ENCODE results near the gene EPB41. TPM values are rescaled to one million over a fixed set of nuclear protein-coding genes. Genes with fewer than 3 reads are reported as not detected.
"Not testable (repeated sequence)": the region's sequence is repeated elsewhere in the genome, so short reads cannot be mapped to it uniquely, and the experiment has no call there.

EPB41 gene
- total RNA-seq, 2 donors from 2014 or later = 50.7 to 60.5 TPM

DNA sequence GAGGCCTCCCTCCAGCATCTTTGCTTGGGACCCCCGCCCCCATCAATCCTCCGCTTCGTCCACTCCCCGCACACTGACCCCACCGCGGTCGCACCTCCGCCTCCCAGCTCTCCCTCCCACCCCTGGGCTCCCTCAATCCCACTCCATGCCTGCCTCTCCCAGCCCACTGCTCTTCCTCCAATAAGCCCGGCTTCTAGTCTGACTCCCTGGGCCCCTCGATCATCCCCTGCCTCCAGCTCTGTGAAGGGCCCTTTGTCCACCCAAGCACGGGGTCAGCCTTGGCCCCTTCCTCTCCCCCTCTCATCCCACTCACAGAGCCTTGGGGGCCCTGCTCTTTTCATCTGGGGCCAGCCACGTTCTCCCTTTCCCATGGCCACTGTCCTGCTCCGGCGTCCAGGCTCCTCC is 210.9 kb downstream of the EPB41 start:
- Mint-ChIP-seq H3K27ac (peak overlapping the region; percentile 22 to 35), H3K4me3 (peak overlapping the region; percentile 75)

GRCh38 chr1:29125788-29126187 is 211.4 kb downstream of the EPB41 start:
- ATAC-seq = no peak
- DNase-seq (ENCODE audit: low spot score) = no peak
- Mint-ChIP-seq H3K9me3 (no peaks in the 10 kb centered on the region), H3K36me3 (no peaks in the 10 kb centered on the region), H3K27me3 (peaks cover 9 to 10% of the 10 kb centered on the region in 2 donors), H3K27ac (peak overlapping the region; percentile 22 to 35), H3K4me3 (peak overlapping the region; percentile 75), H3K4me1 (ENCODE audit: low read depth in 2 of 2) (peaks cover 8 to 10% of the 10 kb centered on the region in 2 donors)

More for the DNA sequence above, 210.9 kb downstream of the EPB41 start:
- H3K27me3 Mint-ChIP-seq = peaks cover 9 to 10% of the 10 kb centered on the region in 2 donors
- ATAC-seq = no peak
- H3K36me3 Mint-ChIP-seq = no peaks in the 10 kb centered on the region
- peaks cover 8 to 10% of the 10 kb centered on the region in 2 donors for H3K4me1 Mint-ChIP-seq (ENCODE audit: low read depth in 2 of 2)
- DNase-seq (ENCODE audit: low spot score) = no peak
- no peaks in the 10 kb centered on the region for H3K9me3 Mint-ChIP-seq

- Mint-ChIP-seq H3K9me3 (no peaks in the 10 kb centered on the region), H3K27ac (peak overlapping the region; percentile 22 to 35), H3K27me3 (peaks cover 9 to 10% of the 10 kb centered on the region in 2 donors), H3K4me1 (ENCODE audit: low read depth in 2 of 2) (peaks cover 8 to 10% of the 10 kb centered on the region in 2 donors), H3K4me3 (peak overlapping the region; percentile 75), H3K36me3 (no peaks in the 10 kb centered on the region)
- no peak for ATAC-seq
- DNase-seq (ENCODE audit: low spot score) = no peak
Measured at GRCh38 chr1:29126198-29126597, 211.8 kb downstream of the EPB41 start.

GRCh38 chr1:29128739-29129138 is 214.4 kb downstream of the EPB41 start:
- ATAC-seq (no peak), DNase-seq (ENCODE audit: low spot score) (no peak)
- H3K36me3 Mint-ChIP-seq = no peaks in the 10 kb centered on the region
- no peaks in the 10 kb centered on the region for H3K9me3 Mint-ChIP-seq
- no peak overlapping the region for H3K27ac Mint-ChIP-seq
- peaks cover 8 to 12% of the 10 kb centered on the region in 2 donors for H3K4me1 Mint-ChIP-seq (ENCODE audit: low read depth in 2 of 2)
- no peak overlapping the region for H3K4me3 Mint-ChIP-seq
- H3K27me3 Mint-ChIP-seq = peaks cover 10 to 16% of the 10 kb centered on the region in 2 donors

DNA sequence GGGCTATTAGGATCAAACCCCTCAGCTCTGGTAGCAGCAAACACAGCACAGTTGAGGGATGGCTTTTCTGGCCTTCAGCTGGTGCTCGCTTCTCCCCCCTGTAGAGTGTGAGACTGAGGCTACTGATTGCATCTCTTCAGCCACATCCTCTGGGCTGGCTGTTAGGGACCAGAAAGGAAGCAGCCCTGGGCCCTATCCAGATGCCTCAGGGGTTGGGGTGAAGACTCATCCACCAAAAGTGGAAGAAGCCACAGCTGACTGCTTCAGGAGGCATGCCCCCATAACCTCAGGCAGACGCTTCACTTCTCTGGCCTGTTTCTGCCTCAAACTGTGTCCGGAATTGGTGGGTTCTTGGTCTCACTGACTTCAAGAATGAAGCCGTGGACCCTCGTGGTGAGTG is 215.5 kb downstream of the EPB41 start:
- peaks cover 10 to 16% of the 10 kb centered on the region in 2 donors for H3K27me3 Mint-ChIP-seq
- H3K4me1 Mint-ChIP-seq (ENCODE audit: low read depth in 2 of 2) = peaks cover 8 to 12% of the 10 kb centered on the region in 2 donors
- no peak overlapping the region for H3K4me3 Mint-ChIP-seq
- no peak overlapping the region for H3K27ac Mint-ChIP-seq
- DNase-seq (ENCODE audit: low spot score) (no peak), ATAC-seq (no peak)
- H3K36me3 Mint-ChIP-seq = no peaks in the 10 kb centered on the region
- no peaks in the 10 kb centered on the region for H3K9me3 Mint-ChIP-seq

DNA sequence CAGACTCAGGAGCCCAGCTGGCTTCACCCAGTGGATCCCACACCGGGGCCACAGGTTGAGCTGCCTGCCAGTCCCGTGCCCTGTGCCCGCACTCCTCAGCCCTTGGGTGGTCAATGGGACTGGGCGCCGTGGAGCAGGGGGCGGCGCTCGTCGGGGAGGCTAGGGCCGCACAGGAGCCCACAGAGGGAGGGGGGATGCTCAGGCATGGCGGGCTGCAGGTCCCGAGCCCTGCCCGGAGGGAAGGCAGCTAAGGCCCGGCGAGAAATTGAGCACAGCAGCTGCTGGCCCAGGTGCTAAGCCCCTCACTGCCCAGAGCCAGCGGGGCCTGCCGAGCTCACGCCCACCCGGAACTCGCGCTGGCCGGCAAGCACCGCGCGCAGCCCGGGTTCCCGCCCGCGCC is 216.7 kb downstream of the EPB41 start:
- ATAC-seq, H3K27ac Mint-ChIP-seq, H3K4me3 Mint-ChIP-seq: not testable (repeated sequence)

GRCh38 chr1:29133861-29134694 is 219.7 kb downstream of the EPB41 start:
- no peak overlapping the region for H3K4me3 Mint-ChIP-seq
- H3K4me1 Mint-ChIP-seq (ENCODE audit: low read depth in 2 of 2) = peaks cover 0 to 2% of the 10 kb centered on the region in 2 donors

More for the DNA sequence above, 216.7 kb downstream of the EPB41 start:
- H3K4me1 Mint-ChIP-seq (ENCODE audit: low read depth in 2 of 2); H3K9me3 Mint-ChIP-seq; DNase-seq (ENCODE audit: low spot score); H3K27me3 Mint-ChIP-seq; H3K36me3 Mint-ChIP-seq: not testable (repeated sequence)

DNA sequence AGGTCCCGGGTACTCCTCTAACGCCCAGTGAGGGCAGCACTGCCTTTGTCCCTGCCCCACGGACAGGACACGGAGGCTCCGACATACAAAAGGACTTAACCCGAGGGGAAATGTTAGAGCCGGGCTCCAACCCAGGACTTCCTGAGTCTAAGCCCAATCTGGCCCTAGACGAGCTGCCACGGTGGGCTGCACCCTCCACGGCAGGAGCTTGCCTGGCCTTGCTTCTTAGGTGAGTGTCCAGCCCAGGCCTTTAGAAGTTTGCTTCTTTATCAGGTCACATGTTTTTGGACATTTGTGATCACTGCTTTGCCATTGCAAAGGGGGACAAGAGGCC is 220.3 kb downstream of the EPB41 start:
- H3K9me3 Mint-ChIP-seq = no peaks in the 10 kb centered on the region
- peak in 1 of 2 donors; percentile 38 for ATAC-seq
- no peak overlapping the region for H3K4me3 Mint-ChIP-seq
- H3K4me1 Mint-ChIP-seq (ENCODE audit: low read depth in 2 of 2) = peaks cover 0 to 2% of the 10 kb centered on the region in 2 donors
- no peak for DNase-seq (ENCODE audit: low spot score)
- no peak overlapping the region for H3K27ac Mint-ChIP-seq
- H3K36me3 Mint-ChIP-seq = no peaks in the 10 kb centered on the region
- peaks cover 0 to 7% of the 10 kb centered on the region in 2 donors for H3K27me3 Mint-ChIP-seq

More at GRCh38 chr1:29133861-29134694, 219.7 kb downstream of the EPB41 start:
- peaks cover 0 to 7% of the 10 kb centered on the region in 2 donors for H3K27me3 Mint-ChIP-seq
- DNase-seq (ENCODE audit: low spot score) (no peak), ATAC-seq (peak; percentile 11 to 59)
- H3K36me3 Mint-ChIP-seq = no peaks in the 10 kb centered on the region
- H3K9me3 Mint-ChIP-seq = no peaks in the 10 kb centered on the region
- no peak overlapping the region for H3K27ac Mint-ChIP-seq

DNA sequence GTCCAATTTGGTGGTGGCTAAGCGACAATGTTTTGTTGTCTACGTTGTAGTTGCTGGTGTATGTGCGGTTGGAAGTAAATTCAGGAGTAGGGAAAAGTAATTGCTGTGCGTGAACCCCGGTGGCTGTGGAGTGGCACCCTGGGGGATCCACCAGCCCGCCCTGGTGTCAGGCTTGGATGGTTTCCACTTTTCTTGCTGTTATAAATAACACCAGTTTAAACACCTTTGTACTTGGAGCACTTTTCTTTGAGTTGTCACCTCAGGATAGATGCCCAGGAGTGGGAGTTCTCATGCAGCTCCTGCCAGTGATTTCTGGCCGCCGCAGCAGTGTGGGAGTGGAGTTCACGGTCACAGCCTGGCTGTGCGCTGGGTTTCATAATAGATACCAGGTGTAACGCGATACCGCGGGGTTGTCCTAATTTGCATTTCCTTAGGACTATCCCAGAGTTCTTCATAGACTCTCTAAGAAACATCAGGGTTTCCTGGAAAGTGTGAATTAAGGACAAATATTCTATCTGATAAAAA is 222.1 kb downstream of the EPB41 start:
- Mint-ChIP-seq H3K9me3 (no peaks in the 10 kb centered on the region), H3K4me1 (ENCODE audit: low read depth in 2 of 2) (peaks cover 0 to 2% of the 10 kb centered on the region in 2 donors), H3K4me3 (no peak overlapping the region), H3K27me3 (peaks cover 0 to 7% of the 10 kb centered on the region in 2 donors), H3K36me3 (no peaks in the 10 kb centered on the region), H3K27ac (no peak overlapping the region)
- DNase-seq (ENCODE audit: low spot score) (no peak), ATAC-seq (no peak)

DNA sequence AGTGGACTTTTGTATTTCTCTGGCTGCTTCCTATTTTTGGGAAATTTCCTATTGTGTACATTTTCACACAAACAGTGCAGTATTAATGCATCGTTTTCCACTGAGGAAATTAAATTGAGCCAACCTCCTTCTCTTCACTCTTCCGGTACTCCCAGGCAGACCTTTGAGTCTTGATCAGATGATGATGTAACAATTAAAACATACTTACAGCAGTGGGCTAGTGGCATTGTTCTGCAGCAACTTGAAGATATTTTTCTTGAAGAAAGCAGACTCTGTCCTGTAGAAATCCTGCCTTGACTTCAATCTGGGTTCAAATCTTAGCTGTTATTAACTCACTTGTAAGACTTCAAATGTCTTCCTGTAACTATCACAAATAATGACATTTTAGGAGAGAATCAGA is 228.3 kb downstream of the EPB41 start:
- peaks cover 15% of the 10 kb centered on the region for H3K36me3 Mint-ChIP-seq
- H3K27ac Mint-ChIP-seq = no peak overlapping the region
- no peaks in the 10 kb centered on the region for H3K9me3 Mint-ChIP-seq
- no peak for ATAC-seq
- no peak for DNase-seq (ENCODE audit: low spot score)
- H3K4me1 Mint-ChIP-seq (ENCODE audit: low read depth in 2 of 2) = peaks cover 5 to 6% of the 10 kb centered on the region in 2 donors
- H3K27me3 Mint-ChIP-seq = no peaks in the 10 kb centered on the region
- no peak overlapping the region for H3K4me3 Mint-ChIP-seq

DNA sequence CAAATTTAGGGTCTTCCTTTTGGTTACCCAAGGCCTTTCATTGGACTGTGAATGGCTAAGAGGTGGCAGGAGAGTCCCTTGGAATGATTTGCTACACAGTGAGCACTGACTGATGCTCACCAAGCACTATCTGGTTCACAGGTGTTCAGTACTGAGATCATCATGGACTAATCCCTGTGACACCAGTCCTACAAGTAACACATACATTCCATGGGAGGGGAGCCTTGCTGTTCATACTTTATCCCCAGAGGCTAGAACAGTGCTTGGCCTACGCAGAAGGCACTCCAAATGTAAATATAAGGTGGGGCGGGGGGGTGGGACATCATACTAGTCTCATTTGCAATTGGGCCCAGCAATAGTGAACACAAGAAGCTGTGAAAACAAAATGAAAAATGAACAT is 229.8 kb downstream of the EPB41 start:
- Mint-ChIP-seq H3K36me3 (peaks cover 29% of the 10 kb centered on the region), H3K9me3 (no peaks in the 10 kb centered on the region), H3K4me3 (no peak overlapping the region), H3K4me1 (ENCODE audit: low read depth in 2 of 2) (peaks cover 5 to 6% of the 10 kb centered on the region in 2 donors), H3K27ac (no peak overlapping the region), H3K27me3 (no peaks in the 10 kb centered on the region)
- ATAC-seq (no peak), DNase-seq (ENCODE audit: low spot score) (no peak)

DNA sequence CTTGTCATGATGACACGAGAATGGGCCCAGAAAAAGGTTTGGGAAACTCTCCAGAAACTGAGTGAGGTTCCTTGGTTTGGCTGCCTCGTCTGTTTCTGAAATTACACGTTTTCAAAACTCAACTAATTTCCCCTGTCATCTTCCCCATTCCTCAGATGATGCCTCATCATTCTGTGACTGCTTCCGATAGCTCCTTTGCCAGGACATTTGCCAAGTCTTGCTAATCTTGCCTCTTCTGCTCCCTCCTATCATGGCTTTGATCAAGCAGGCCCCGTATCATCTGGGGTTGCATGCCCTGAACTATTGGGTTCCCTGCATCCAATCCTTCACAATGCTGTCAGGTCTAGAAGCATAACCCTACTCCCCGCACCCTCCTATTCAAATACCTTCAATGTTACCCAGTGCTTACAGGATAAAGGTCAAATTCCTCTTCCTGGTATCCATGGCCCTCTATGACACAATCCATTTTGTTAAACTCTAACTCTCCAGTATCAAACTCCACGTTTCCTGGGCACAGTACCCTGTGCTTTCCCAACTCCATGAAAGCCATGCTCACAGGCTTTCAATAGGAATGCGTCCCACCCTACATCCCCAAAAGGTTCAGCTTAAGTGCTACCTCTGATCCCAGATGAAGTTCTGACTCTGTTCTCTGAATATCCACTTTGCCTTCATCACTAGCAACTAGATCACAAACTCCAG is 231.5 kb downstream of the EPB41 start:
- H3K27ac Mint-ChIP-seq = peak overlapping the region in 1 of 2 donors; percentile 1
- ATAC-seq = no peak
- DNase-seq (ENCODE audit: low spot score) = no peak
- H3K27me3 Mint-ChIP-seq = no peaks in the 10 kb centered on the region
- H3K4me1 Mint-ChIP-seq (ENCODE audit: low read depth in 2 of 2) = peaks cover 5 to 10% of the 10 kb centered on the region in 2 donors
- H3K36me3 Mint-ChIP-seq = peaks cover 35% of the 10 kb centered on the region
- H3K9me3 Mint-ChIP-seq = no peaks in the 10 kb centered on the region
- no peak overlapping the region for H3K4me3 Mint-ChIP-seq

DNA sequence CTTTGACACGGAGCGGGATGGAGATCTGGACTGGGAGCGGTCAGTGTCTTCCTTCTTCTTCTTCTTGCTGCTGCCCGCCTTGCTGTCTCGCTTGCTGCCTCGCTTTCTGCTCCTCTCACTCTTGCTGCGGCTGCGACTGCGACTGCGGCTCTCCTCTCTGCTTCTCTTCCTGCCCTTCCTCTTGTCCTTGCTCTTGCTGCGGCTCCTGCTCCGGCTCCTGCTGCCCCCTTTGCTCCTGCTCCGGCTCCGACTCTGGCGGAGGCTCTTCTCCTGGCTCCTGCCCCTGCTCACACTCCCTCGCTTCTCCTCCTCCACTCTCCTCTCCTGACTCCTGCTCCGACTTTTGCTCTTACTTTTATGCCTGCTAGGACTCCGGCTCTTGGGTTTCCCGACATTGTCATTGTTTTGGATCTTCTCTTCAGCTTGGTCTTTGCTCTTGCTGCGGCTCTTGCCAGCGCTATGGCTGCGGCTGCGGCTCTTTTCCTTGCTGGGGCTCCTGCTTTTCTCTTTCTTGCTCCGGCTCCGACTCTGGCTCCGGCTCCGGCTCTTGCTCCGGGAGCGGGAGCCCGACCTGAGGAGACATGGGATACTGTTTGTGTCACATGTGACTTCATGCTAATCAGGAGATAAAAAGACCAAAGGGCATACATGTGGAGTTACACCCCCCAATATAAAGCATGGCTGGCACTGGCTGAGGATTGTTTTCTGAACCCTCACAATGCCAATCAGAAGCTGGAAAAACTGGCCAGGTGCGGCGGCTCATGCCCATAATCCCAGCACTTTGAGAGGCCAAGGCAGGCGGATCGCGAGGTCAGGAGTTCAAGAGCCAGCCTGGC is 234.5 kb downstream of the EPB41 start:
- Mint-ChIP-seq H3K27me3 (no peaks in the 10 kb centered on the region), H3K36me3 (peaks cover 48% of the 10 kb centered on the region), H3K4me3 (no peak overlapping the region), H3K27ac (peak overlapping the region in 1 of 2 donors; percentile 65), H3K9me3 (no peaks in the 10 kb centered on the region), H3K4me1 (ENCODE audit: low read depth in 2 of 2) (peaks cover 5 to 10% of the 10 kb centered on the region in 2 donors)
- ATAC-seq = no peak
- no peak for DNase-seq (ENCODE audit: low spot score)
